HUES48 (cell line): ENCODE data around the gene ARHGEF10L.

Experiments used
- H3K27ac ChIP-seq: one replicate; pipeline ENCODE4 v1.7.0; 2013; ENCODE audit warnings: low read depth, low read length, inconsistent platforms
- H3K27me3 ChIP-seq: 2 replicates; pipeline ENCODE4 v1.6.1; 2013; ENCODE audit warnings: mild to moderate bottlenecking, low read length; ENCODE audit not compliant: control insufficient read depth, insufficient read depth
- H3K36me3 ChIP-seq: 2 replicates; pipeline ENCODE4 v1.6.1; 2013; ENCODE audit warnings: low read length; ENCODE audit not compliant: control insufficient read depth, insufficient read depth
- H3K4me1 ChIP-seq: 2 replicates; pipeline ENCODE4 v1.6.1; 2013; ENCODE audit warnings: mild to moderate bottlenecking, low read length; ENCODE audit not compliant: control insufficient read depth, insufficient read depth
- H3K4me3 ChIP-seq: 2 replicates; pipeline ENCODE4 v1.5.1; 2013; ENCODE audit warnings: mild to moderate bottlenecking, low read depth, low read length
- H3K9ac ChIP-seq: 2 replicates; pipeline ENCODE4 v1.6.1; 2013; ENCODE audit warnings: mild to moderate bottlenecking, low read depth, low read length, moderate library complexity
- H3K9me3 ChIP-seq: 2 replicates; pipeline ENCODE4 v1.6.1; 2013; ENCODE audit warnings: low read length; ENCODE audit not compliant: control insufficient read depth, insufficient read depth

Gene ARHGEF10L

GRCh38 chr1:17587693-17588047, 48.2 kb downstream of the ARHGEF10L start:
- Histone ChIP-seq H3K27me3 (no peaks in the 10 kb centered on the region), H3K9me3 (no peaks in the 10 kb centered on the region), H3K4me1 (peaks cover 29% of the 10 kb centered on the region), H3K4me3 (no peak overlapping the region), H3K9ac (peak overlapping the region; percentile 47; the same call in 1 of the 2 replicates), H3K27ac (peak overlapping the region; percentile 94), H3K36me3 (peaks cover 47% of the 10 kb centered on the region; the same call in 1 of the 2 replicates)

DNA sequence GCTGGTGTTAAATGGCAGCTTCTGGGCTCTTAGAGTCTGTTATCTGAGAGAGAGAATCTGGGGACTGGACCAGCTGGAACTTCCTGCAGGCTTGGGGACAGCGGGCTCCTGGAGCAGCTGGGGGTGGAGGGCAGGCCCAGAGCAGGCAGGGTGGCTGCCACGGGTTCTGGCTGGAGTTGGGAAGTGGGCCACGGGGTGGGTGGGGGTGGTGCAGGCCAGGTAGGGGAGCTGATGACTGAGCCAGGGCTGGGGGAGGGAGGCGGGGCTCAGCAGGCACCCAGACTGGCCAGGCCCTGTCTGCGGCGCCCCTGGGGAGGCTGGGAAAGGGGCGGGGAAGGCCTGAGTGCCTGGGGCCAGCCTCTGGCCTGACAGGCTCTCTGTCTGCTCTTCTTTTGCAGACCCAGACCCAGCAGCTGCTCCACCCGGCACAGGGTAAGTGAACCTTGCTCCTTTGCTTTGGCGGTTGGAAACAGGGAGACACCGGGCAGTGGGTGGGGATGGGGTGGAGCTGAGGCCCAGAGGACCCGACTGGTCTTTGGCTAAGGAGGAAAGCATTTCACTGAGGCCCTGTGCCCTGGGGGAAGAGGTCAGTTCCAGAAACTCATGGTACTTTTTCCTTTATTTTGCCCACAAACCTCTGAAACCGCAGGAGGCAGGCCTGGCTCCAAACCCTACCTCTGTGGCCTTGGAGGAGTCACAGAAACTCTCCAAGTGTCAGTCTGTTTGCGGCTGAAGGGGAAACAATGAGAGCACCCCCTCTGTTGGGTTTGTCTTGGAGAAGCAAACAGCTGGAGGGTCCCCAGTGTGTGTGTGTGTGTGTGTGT, 48.8 kb downstream of the ARHGEF10L start:
- H3K27me3 ChIP-seq: no peaks in the 10 kb centered on the region
- H3K4me3 ChIP-seq: no peak overlapping the region
- peaks cover 52% of the 10 kb centered on the region for H3K36me3 ChIP-seq
- H3K9me3 ChIP-seq: no peaks in the 10 kb centered on the region
- peaks cover 29% of the 10 kb centered on the region for H3K4me1 ChIP-seq
- H3K27ac ChIP-seq: peak overlapping the region; percentile 94
- H3K9ac ChIP-seq: peak overlapping the region; percentile 47; the same call in 1 of the 2 replicates

DNA sequence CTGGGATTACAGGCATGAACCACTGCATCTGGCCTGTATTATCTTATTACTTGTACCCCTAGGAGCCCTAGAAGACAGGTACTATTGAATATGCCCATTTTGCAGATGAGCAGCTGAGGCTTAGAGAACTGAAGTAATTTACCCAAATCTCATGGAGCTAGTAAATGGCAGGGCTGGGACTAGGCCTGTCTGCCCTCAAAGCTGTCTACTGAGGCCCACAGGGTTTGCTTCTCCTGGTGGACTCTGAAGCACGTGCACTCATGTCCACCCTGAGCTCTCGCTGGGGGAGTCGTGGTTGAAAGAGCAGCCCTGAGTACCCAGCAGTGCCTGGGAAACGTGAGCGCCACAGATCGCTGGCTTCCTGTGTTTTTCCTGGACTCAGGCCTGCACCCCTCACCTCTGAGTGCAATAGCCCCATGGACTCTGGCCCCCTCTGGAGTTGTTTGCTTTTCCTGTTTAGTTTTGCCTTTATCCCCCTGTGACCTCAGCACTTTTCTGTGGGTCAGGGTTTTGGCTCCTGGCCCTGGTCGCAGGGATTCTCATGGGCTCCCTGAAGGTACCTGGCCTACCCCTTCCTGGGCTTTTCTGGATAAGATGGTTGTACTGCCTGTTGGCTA, 52.4 kb downstream of the ARHGEF10L start:
- Histone ChIP-seq H3K9me3 (no peaks in the 10 kb centered on the region), H3K27me3 (no peaks in the 10 kb centered on the region), H3K27ac (no peak overlapping the region), H3K36me3 (peaks cover 43% of the 10 kb centered on the region), H3K4me3 (no peak overlapping the region), H3K4me1 (peaks cover 15% of the 10 kb centered on the region), H3K9ac (no peak overlapping the region)

DNA sequence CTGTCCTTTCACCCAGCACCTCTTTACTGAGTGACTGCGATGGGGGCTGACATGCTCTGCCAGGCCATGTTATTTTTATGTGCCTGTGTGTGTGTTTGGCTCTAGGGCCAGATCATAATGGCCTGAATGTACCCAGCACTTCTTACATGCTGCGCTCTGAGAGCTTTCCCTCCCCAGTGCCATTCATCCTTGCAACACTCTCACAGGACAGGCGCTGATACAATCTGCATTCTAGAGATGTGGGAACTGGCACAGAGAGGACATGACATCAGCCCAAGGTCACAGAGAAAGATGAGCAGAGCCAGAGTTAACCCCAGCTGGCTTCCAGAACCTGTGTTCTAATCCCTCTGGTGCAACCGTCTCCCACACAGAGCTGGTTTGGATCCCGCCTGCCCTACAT, 54.5 kb downstream of the ARHGEF10L start:
- Histone ChIP-seq H3K4me3 (no peak overlapping the region), H3K4me1 (no peaks in the 10 kb centered on the region), H3K9me3 (no peaks in the 10 kb centered on the region), H3K27me3 (no peaks in the 10 kb centered on the region), H3K9ac (no peak overlapping the region), H3K27ac (no peak overlapping the region), H3K36me3 (peaks cover 42% of the 10 kb centered on the region)

- Histone ChIP-seq H3K27me3 (no peaks in the 10 kb centered on the region), H3K4me3 (no peak overlapping the region), H3K4me1 (no peaks in the 10 kb centered on the region), H3K36me3 (peaks cover 35% of the 10 kb centered on the region), H3K9ac (no peak overlapping the region), H3K27ac (no peak overlapping the region), H3K9me3 (no peaks in the 10 kb centered on the region)
These were observed 55.4 kb downstream of the ARHGEF10L start for GRCh38 chr1:17594690-17595601.

DNA sequence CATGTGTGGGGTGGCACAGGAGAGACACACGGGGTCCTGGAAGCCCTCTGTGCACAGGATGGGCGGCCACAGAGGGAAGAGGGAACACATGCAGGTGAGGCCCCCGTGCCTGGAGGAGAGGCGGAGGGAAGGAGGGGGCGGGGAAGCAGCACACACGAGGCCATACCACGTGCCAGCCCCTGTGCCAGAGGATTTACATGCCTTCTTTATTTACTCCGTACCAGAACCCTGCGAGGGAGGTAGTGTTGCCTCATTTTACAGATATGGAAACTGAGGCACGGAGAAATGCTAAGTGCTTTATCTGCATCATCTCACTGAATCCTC, 56.1 kb downstream of the ARHGEF10L start:
- Histone ChIP-seq H3K4me3 (no peak overlapping the region), H3K27me3 (no peaks in the 10 kb centered on the region), H3K9me3 (no peaks in the 10 kb centered on the region), H3K9ac (no peak overlapping the region), H3K27ac (no peak overlapping the region), H3K36me3 (peaks cover 30% of the 10 kb centered on the region), H3K4me1 (no peaks in the 10 kb centered on the region)

DNA sequence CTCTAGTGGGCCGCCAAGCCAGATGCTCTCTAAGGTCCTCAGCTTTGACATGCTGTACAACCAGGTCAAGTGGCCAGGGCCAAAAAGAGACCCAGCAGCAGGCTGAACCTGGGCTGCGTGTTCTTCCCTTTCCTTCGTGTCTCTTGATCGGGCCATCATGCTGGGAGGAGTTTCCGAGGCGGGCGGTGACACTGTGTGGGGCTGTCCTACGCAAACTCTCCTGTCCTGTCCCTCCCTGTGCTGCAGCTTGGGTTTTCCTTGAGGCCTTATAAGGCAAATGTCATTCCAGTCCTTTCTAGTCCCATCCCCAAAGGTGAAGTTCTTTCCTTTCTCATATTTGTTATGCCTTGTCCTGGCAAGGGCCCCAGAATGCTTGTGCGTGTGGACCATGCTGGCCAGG, 56.7 kb downstream of the ARHGEF10L start:
- H3K27me3 ChIP-seq: no peaks in the 10 kb centered on the region
- peaks cover 25% of the 10 kb centered on the region for H3K36me3 ChIP-seq
- H3K9ac ChIP-seq: no peak overlapping the region
- no peak overlapping the region for H3K27ac ChIP-seq
- no peak overlapping the region for H3K4me3 ChIP-seq
- H3K4me1 ChIP-seq: no peaks in the 10 kb centered on the region
- no peaks in the 10 kb centered on the region for H3K9me3 ChIP-seq

GRCh38 chr1:17596651-17597509, 57.4 kb downstream of the ARHGEF10L start:
- Histone ChIP-seq H3K9ac (no peak overlapping the region), H3K4me1 (no peaks in the 10 kb centered on the region), H3K9me3 (no peaks in the 10 kb centered on the region), H3K27me3 (no peaks in the 10 kb centered on the region), H3K4me3 (no peak overlapping the region), H3K27ac (no peak overlapping the region), H3K36me3 (peaks cover 21% of the 10 kb centered on the region)

- Histone ChIP-seq H3K27ac (no peak overlapping the region), H3K4me3 (no peak overlapping the region), H3K9ac (no peak overlapping the region), H3K4me1 (no peaks in the 10 kb centered on the region), H3K9me3 (no peaks in the 10 kb centered on the region), H3K27me3 (no peaks in the 10 kb centered on the region), H3K36me3 (peaks cover 13% of the 10 kb centered on the region)
These were observed 58.2 kb downstream of the ARHGEF10L start for GRCh38 chr1:17597651-17598050.

- Histone ChIP-seq H3K27me3 (no peaks in the 10 kb centered on the region), H3K4me3 (no peak overlapping the region)
These were observed 58.8 kb downstream of the ARHGEF10L start for GRCh38 chr1:17598251-17598650.

More at GRCh38 chr1:17598251-17598650, 58.8 kb downstream of the ARHGEF10L start:
- Histone ChIP-seq H3K36me3 (peaks cover 9% of the 10 kb centered on the region), H3K27ac (no peak overlapping the region), H3K9ac (no peak overlapping the region), H3K4me1 (no peaks in the 10 kb centered on the region), H3K9me3 (no peaks in the 10 kb centered on the region)
